Measurements from ENCODE around the gene MYL5. TPM values are rescaled to one million over a fixed set of nuclear protein-coding genes. Genes with fewer than 3 reads are reported as not detected.
A peak's percentile ranks its signal among the peaks of the same experiment; 100 is the strongest.
"Not testable (repeated sequence)": the region's sequence is repeated elsewhere in the genome, so short reads cannot be mapped to it uniquely, and the experiment has no call there.

Gene MYL5
- polyA plus RNA-seq, 3 donors: 4.2 to 12.6 (median 7.2) TPM

DNA sequence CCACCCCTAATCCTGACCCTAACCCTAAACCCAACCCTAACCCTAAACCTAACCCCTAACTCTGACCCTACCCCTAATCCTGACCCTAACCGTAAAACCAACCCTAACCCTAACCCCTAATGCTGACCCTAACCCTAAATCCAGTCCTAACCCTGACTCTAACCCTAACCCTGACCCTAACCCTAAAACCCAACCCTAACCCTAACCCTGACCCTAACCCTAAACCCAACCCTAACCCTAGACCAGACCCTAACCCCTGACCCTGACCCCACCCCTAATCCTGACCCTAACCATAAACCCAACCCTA, 30.6 kb downstream of the MYL5 start:
- H3K27ac Mint-ChIP-seq: peak overlapping the region in 4 of 7 donors; percentile 82 to 97 (median 90)
- no peak for DNase-seq
- H3K27ac ChIP-seq (ENCODE audit: low read depth in 1 of 2, low read length in 2 of 2): peak overlapping the region in 1 of 2 donors; percentile 96
- H3K79me2 ChIP-seq (ENCODE audit: insufficient read depth, low read length): peaks cover 43% of the 10 kb centered on the region
- WGBS (ENCODE audit: insufficient coverage): 100% methylated on average over 1 of the region's 1 CpG
- H3K36me3 Mint-ChIP-seq: peaks cover 0 to 2% of the 10 kb centered on the region in 2 donors
- H3K36me3 ChIP-seq (replicated peaks in 1 of 2; ENCODE audit: control insufficient read depth in 1 of 2, insufficient read depth in 2 of 2, low read length in 2 of 2): peaks cover 0 to 3% of the 10 kb centered on the region in 2 donors
- no peak overlapping the region for H3K4me3 Mint-ChIP-seq
- H3K27me3 ChIP-seq (ENCODE audit: control insufficient read depth in 2 of 2, insufficient read depth in 2 of 2, low read length in 2 of 2): no peaks in the 10 kb centered on the region
- TF ChIP-seq CTCF (IDR thresholded peaks at IDR 0.05): no peak
- peak overlapping the region; percentile 76 for H3K4me2 ChIP-seq (replicated peaks; ENCODE audit: extremely low read depth, low read length, poor library complexity, severe bottlenecking)
- no peaks in the 10 kb centered on the region for H3K9me3 ChIP-seq (replicated peaks in 1 of 2; ENCODE audit: control insufficient read depth in 1 of 2, insufficient read depth in 1 of 2, low read length in 2 of 2)
- peak overlapping the region; percentile 21 to 86 (median 55) for H3K4me3 ChIP-seq (replicated peaks in 1 of 3; ENCODE audit: low read depth in 2 of 3, low read length in 3 of 3)
- H4K20me1 ChIP-seq (ENCODE audit: insufficient read depth, low read length): peaks cover 27% of the 10 kb centered on the region
- peak overlapping the region; percentile 100 for H3K9ac ChIP-seq (ENCODE audit: insufficient read depth, low read length, poor library complexity, severe bottlenecking)
- H3K4me1 Mint-ChIP-seq: peaks cover 34% of the 10 kb centered on the region
- H3K9me3 Mint-ChIP-seq: no peaks in the 10 kb centered on the region
- intact Hi-C loops (cut with micrococcal nuclease): loop anchor here (2.0 to 5.0 kb wide), 3 partner anchors 16 to 77 kb away; partner anchors contain the start of genes ATP5ME (in 1 of the 2), MYL5 (in 1 of the 2) and SLC49A3 (in 1 of the 2)
- H3K27me3 Mint-ChIP-seq (ENCODE audit: low read depth in 3 of 3): peaks cover 0 to 4% (median 3%) of the 10 kb centered on the region in 3 donors
- H3K4me1 ChIP-seq (ENCODE audit: control insufficient read depth in 1 of 2, insufficient read depth in 2 of 2, low read length in 2 of 2): peaks cover 44 to 60% of the 10 kb centered on the region in 2 donors
- H2AFZ ChIP-seq (ENCODE audit: insufficient read depth, low read depth, low read length, poor library complexity, severe bottlenecking): peak overlapping the region; percentile 80

DNA sequence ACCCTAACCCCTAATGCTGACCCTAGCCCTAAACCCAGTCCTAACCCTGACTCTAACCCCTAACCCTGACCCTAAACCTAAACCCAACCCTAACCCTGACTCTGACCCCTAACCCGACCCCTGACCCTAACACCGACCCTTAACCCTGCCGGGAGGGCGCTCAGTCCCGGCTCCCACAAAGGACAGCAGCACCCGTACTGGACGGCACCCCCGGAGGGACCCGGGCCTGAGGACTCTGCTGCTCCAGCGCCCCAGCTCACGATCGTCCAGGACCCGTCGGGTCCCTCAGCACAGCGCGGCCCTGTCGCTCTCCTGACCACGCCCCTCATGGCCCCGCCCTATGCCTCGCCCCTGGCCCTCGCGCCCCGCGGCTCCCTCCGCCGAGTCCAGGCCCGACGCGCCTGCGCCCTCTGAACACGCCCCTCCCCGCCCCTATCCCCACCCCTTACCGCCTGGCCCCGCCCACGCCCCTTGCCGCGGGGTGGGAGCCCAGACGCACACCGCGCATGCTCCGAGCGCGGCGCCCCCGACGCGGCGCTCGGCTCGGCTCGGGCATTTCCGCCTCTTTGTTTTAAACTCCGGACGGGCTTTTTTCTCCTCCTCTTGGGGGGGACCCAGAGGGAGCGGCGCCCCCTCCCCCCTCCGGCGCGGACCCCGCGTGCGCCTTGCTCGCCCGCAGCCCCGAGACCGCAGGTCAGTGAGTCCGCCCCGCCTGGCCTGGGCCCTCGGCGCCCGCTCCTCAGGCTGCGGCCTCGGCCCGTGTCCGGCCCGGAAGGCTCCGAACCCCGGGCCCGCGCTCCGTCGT, 31.1 kb downstream of the MYL5 start, which contains the start of gene PCGF3:
TSS of gene PCGF3 (plus strand) at position 555 of the 805 bp plus-strand sequence. CDS start 27,849 bp downstream, outside the sequence.
- H2AFZ ChIP-seq (ENCODE audit: insufficient read depth, low read depth, low read length, poor library complexity, severe bottlenecking): peak within 1 kb of the TSS; percentile 80
- H3K4me1 Mint-ChIP-seq: peaks cover 34% of the 10 kb centered on the region
- H3K36me3 Mint-ChIP-seq: peaks cover 4 to 5% of the 10 kb centered on the region in 2 donors
- peak within 1 kb of the TSS; percentile 76 for H3K4me2 ChIP-seq (replicated peaks; ENCODE audit: extremely low read depth, low read length, poor library complexity, severe bottlenecking)
- 3% methylated on average over 76 of the region's 82 CpGs for WGBS (ENCODE audit: insufficient coverage)
- peak within 1 kb of the TSS; percentile 60 to 94 (median 86) for H3K4me3 ChIP-seq (replicated peaks in 1 of 3; ENCODE audit: low read depth in 2 of 3, low read length in 3 of 3)
- peaks cover 49% of the 10 kb centered on the region for H3K79me2 ChIP-seq (ENCODE audit: insufficient read depth, low read length)
- peak within 1 kb of the TSS; percentile 69 to 97 (median 92) for H3K27ac Mint-ChIP-seq
- peak within 1 kb of the TSS; percentile 40 to 96 for H3K27ac ChIP-seq (ENCODE audit: low read depth in 1 of 2, low read length in 2 of 2)
- DNase-seq: peak; percentile 92 to 96 (median 93)
- no peak for TF ChIP-seq CTCF (IDR thresholded peaks at IDR 0.05)
- intact Hi-C loops (cut with micrococcal nuclease): loop anchor here (2.0 to 5.0 kb wide), 3 partner anchors 17 to 77 kb away; partner anchors contain the start of genes ATP5ME (in 1 of the 2), MYL5 (in 1 of the 2) and SLC49A3 (in 1 of the 2)
- peaks cover 41 to 58% of the 10 kb centered on the region in 2 donors for H3K4me1 ChIP-seq (ENCODE audit: control insufficient read depth in 1 of 2, insufficient read depth in 2 of 2, low read length in 2 of 2)
- H3K9me3 Mint-ChIP-seq: no peaks in the 10 kb centered on the region
- no peaks in the 10 kb centered on the region for H3K27me3 ChIP-seq (ENCODE audit: control insufficient read depth in 2 of 2, insufficient read depth in 2 of 2, low read length in 2 of 2)
- H3K27me3 Mint-ChIP-seq (ENCODE audit: low read depth in 3 of 3): peaks cover 2 to 4% (median 3%) of the 10 kb centered on the region in 3 donors
- H4K20me1 ChIP-seq (ENCODE audit: insufficient read depth, low read length): peaks cover 33% of the 10 kb centered on the region
- no peaks in the 10 kb centered on the region for H3K9me3 ChIP-seq (replicated peaks in 1 of 2; ENCODE audit: control insufficient read depth in 1 of 2, insufficient read depth in 1 of 2, low read length in 2 of 2)
- peaks cover 0 to 9% of the 10 kb centered on the region in 2 donors for H3K36me3 ChIP-seq (replicated peaks in 1 of 2; ENCODE audit: control insufficient read depth in 1 of 2, insufficient read depth in 2 of 2, low read length in 2 of 2)
- peak within 1 kb of the TSS; percentile 100 for H3K9ac ChIP-seq (ENCODE audit: insufficient read depth, low read length, poor library complexity, severe bottlenecking)
- H3K4me3 Mint-ChIP-seq: peak within 1 kb of the TSS; percentile 78 to 88

DNA sequence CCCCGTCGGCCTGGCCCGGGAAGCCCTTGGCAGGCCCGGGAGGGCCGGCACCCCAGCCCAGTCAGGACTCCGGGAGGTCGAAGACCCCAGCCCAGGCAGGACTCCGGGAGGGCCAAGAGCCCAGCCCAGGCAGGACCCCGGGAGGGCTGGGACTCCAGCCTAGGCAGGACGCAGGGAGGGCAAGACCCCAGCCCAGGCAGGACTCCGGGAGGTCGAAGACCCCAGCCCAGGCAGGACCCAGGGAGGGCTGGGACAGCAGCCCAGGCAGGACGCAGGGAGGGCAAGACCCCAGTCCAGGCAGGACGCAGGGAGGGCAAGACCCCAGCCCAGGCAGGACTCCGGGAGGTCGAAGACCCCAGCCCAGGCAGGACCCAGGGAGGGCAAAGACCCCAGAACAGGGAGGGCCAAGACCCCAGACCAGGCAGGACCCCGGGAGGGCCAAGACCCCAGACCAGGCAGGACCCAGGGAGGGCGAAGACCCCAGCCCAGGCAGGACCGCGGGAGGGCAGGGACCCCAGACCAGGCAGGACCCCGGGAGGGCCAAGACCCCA, 31.8 kb downstream of the MYL5 start:
- peak overlapping the region; percentile 76 for H3K4me2 ChIP-seq (replicated peaks; ENCODE audit: extremely low read depth, low read length, poor library complexity, severe bottlenecking)
- peak overlapping the region; percentile 55 to 78 for H3K4me3 Mint-ChIP-seq
- 10% methylated on average over 21 of the region's 21 CpGs for WGBS (ENCODE audit: insufficient coverage)
- H3K27ac ChIP-seq (ENCODE audit: low read depth in 1 of 2, low read length in 2 of 2): peak overlapping the region; percentile 40 to 96
- H3K4me1 Mint-ChIP-seq: peaks cover 32% of the 10 kb centered on the region
- H3K4me3 ChIP-seq (replicated peaks in 1 of 3; ENCODE audit: low read depth in 2 of 3, low read length in 3 of 3): peak overlapping the region; percentile 60 to 94 (median 86)
- not testable (repeated sequence) for H3K27me3 Mint-ChIP-seq (ENCODE audit: low read depth in 3 of 3); DNase-seq; H3K9me3 ChIP-seq (replicated peaks in 1 of 2; ENCODE audit: control insufficient read depth in 1 of 2, insufficient read depth in 1 of 2, low read length in 2 of 2); H3K27me3 ChIP-seq (ENCODE audit: control insufficient read depth in 2 of 2, insufficient read depth in 2 of 2, low read length in 2 of 2); H3K9me3 Mint-ChIP-seq
- H3K27ac Mint-ChIP-seq: peak overlapping the region in 2 of 7 donors; percentile 13 to 40
- peaks cover 8 to 12% of the 10 kb centered on the region in 2 donors for H3K36me3 Mint-ChIP-seq
- H4K20me1 ChIP-seq (ENCODE audit: insufficient read depth, low read length): peaks cover 40% of the 10 kb centered on the region
- H2AFZ ChIP-seq (ENCODE audit: insufficient read depth, low read depth, low read length, poor library complexity, severe bottlenecking): peak overlapping the region; percentile 80
- H3K79me2 ChIP-seq (ENCODE audit: insufficient read depth, low read length): peaks cover 56% of the 10 kb centered on the region
- intact Hi-C loops (cut with micrococcal nuclease): loop anchor here (5.0 kb wide), 2 partner anchors 34 to 76 kb away; partner anchors contain the start of genes ATP5ME (in 1 of the 2) and MYL5 (in 1 of the 2)
- H3K9ac ChIP-seq (ENCODE audit: insufficient read depth, low read length, poor library complexity, severe bottlenecking): peak overlapping the region; percentile 100
- peaks cover 39 to 53% of the 10 kb centered on the region in 2 donors for H3K4me1 ChIP-seq (ENCODE audit: control insufficient read depth in 1 of 2, insufficient read depth in 2 of 2, low read length in 2 of 2)
- peaks cover 0 to 16% of the 10 kb centered on the region in 2 donors for H3K36me3 ChIP-seq (replicated peaks in 1 of 2; ENCODE audit: control insufficient read depth in 1 of 2, insufficient read depth in 2 of 2, low read length in 2 of 2)

Measured in CD14-positive monocyte (primary cell).